Esophagus squamous epithelium (tissue), 4 donors: ENCODE data around the gene DMRTC2.

Experiments
- POLR2A ChIP-seq, 4 donors: fragments of 450-650 bp; IDR thresholded peaks; one replicate each; pipeline ENCODE4 v1.6.1; 2017; ENCODE audit warnings: antibody characterized with exemption in 4 of 4, mild to moderate bottlenecking in 4 of 4, moderate library complexity in 3 of 4
- TF ChIP-seq, protein P1 (sequence below), 6 experiments: fragments of 450-650 bp in 4 of 6; fragments of 200-600 bp in 2 of 6; sonication (generic) in 2 of 6; IDR thresholded peaks; one replicate each; pipeline ENCODE4 v1.5.1; 2016 to 2019; ENCODE audit warnings: antibody characterized with exemption in 6 of 6, mild to moderate bottlenecking in 4 of 6, moderate library complexity in 4 of 6

DNA sequence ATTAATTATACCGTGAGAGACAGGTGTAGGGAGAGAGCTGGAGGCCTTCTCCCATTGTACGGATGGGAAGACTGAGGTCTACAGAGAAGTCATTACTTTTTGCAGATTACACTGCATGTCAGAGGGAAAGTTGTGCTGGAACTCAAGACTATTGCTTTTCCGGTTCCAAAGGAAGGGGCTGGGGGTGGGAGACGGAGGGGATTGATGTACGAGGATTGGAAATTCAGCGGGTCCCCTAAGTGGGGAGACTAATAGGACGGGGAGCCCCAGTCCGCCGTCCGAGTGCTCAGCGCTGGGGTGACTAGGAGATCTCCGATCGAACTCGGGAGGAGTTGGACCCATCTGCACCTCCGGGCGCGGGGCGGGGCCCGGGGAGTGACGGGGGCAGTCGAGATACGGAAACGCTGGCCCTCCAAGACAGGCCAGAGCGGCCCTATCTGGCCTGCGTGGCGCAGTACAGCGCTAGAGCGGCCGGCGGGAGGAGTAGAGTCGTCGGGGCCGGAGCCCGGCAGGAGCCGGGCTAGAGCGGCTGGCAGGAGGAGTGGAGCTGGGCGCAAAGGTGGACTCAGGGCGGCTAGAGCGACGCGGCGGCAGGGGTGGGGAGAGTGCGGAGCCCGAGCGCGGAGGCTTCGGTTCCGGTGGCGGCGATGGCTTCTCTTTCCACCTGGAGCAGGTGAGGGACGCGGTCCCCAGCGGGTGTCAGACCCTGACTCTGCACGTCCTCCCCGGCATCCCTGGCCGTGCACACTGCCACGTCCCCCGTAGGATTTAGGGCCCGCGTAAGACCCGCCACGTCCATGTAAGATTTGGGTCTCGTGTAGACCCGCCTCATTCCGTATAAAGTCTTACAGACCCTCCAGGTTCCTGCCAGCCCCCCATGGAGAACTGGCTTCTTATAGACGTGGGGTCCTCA is 39.2 kb downstream of the DMRTC2 start:
- TF ChIP-seq, protein P1, sequence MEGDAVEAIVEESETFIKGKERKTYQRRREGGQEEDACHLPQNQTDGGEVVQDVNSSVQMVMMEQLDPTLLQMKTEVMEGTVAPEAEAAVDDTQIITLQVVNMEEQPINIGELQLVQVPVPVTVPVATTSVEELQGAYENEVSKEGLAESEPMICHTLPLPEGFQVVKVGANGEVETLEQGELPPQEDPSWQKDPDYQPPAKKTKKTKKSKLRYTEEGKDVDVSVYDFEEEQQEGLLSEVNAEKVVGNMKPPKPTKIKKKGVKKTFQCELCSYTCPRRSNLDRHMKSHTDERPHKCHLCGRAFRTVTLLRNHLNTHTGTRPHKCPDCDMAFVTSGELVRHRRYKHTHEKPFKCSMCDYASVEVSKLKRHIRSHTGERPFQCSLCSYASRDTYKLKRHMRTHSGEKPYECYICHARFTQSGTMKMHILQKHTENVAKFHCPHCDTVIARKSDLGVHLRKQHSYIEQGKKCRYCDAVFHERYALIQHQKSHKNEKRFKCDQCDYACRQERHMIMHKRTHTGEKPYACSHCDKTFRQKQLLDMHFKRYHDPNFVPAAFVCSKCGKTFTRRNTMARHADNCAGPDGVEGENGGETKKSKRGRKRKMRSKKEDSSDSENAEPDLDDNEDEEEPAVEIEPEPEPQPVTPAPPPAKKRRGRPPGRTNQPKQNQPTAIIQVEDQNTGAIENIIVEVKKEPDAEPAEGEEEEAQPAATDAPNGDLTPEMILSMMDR (IDR thresholded peaks at IDR 0.05), result peak in 2 of 6 experiments; percentile 14 to 34
- TF ChIP-seq POLR2A (IDR thresholded peaks at IDR 0.05), result peak in 2 of 4 donors; percentile 67 to 82
